C4-2B (cell line): ENCODE data around the gene INPP5J.

Source experiments
- ZFX ChIP-seq: fragments of 450-650 bp; IDR thresholded peaks from 2 replicates; pipeline ENCODE4 v1.6.1; 2017
- TF ChIP-seq, protein P1 (sequence below): fragments of 450-650 bp; conservative IDR thresholded peaks from 2 replicates; pipeline ENCODE4 v1.5.1; 2017; ENCODE audit warnings: mild to moderate bottlenecking

- TF ChIP-seq, protein P1, sequence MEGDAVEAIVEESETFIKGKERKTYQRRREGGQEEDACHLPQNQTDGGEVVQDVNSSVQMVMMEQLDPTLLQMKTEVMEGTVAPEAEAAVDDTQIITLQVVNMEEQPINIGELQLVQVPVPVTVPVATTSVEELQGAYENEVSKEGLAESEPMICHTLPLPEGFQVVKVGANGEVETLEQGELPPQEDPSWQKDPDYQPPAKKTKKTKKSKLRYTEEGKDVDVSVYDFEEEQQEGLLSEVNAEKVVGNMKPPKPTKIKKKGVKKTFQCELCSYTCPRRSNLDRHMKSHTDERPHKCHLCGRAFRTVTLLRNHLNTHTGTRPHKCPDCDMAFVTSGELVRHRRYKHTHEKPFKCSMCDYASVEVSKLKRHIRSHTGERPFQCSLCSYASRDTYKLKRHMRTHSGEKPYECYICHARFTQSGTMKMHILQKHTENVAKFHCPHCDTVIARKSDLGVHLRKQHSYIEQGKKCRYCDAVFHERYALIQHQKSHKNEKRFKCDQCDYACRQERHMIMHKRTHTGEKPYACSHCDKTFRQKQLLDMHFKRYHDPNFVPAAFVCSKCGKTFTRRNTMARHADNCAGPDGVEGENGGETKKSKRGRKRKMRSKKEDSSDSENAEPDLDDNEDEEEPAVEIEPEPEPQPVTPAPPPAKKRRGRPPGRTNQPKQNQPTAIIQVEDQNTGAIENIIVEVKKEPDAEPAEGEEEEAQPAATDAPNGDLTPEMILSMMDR: no peak
- no peak for TF ChIP-seq ZFX
These were observed 37.3 kb upstream of the INPP5J start for GRCh38 chr22:31085493-31085824.
